Left lung (tissue), 10 donors: ENCODE data around the gene WRAP73. TPM values are rescaled to one million over a fixed set of nuclear protein-coding genes. Genes with fewer than 3 reads are reported as not detected.
A peak's percentile ranks its signal among the peaks of the same experiment; 100 is the strongest.

Source experiments
- ATAC-seq: fragments of 200-7000 bp; cut with Tn5 transposase; one replicate; pipeline ENCODE4 v1.9.1; 2020; ENCODE audit warnings: moderate library complexity
- DNase-seq, 4 donors: peaks; one replicate each; pipeline ENCODE4 v3.0.0-alpha.2; 2013 to 2020
- H3K27ac ChIP-seq, 2 donors: fragments of 200-600 bp; sonication (generic) in 1 of 2; one replicate each; pipeline versions ENCODE4 v1.5.0 to v1.8.0; 2020 to 2021
- H3K27me3 ChIP-seq, 2 donors: fragments of 200-600 bp; sonication (generic) in 1 of 2; one replicate each; pipeline versions ENCODE4 v1.5.0 to v1.8.0; 2020 to 2021
- H3K36me3 ChIP-seq, 2 donors: fragments of 200-600 bp; sonication (generic) in 1 of 2; one replicate each; pipeline versions ENCODE4 v1.5.0 to v1.8.0; 2020 to 2021
- H3K4me1 ChIP-seq, 2 donors: fragments of 200-600 bp; one replicate each; pipeline ENCODE4 v1.8.0; 2021
- H3K4me3 ChIP-seq, 2 donors: fragments of 200-600 bp; sonication (generic) in 1 of 2; one replicate each; pipeline versions ENCODE4 v1.5.0 to v1.8.0; 2020 to 2021; ENCODE audit warnings: mild to moderate bottlenecking in 1 of 2
- H3K9me3 ChIP-seq, 2 donors: fragments of 200-600 bp; sonication (generic) in 1 of 2; one replicate each; pipeline versions ENCODE4 v1.5.0 to v1.8.0; 2020 to 2021
- intact Hi-C, 2 donors: fragments of 100-400 bp; cut with DNase I; formaldehyde crosslinking; loops; one replicate each; pipeline versions ENCODE4 v1.11.2 to v1.14.2; 2022
- polyA plus RNA-seq, 6 donors: library from polyadenylated mRNA; unstranded; fragments of 120-200 nt; gene quantifications; one replicate each; pipeline ENCODE4 v1.2.1, GENCODE V29; 2013; ENCODE audit not compliant: insufficient read length in 6 of 6
- total RNA-seq, 2 donors: library from RNA; stranded (reverse); fragmentation: NEBNext Ultra II Directional; extraction: Animal tissue kit (Norgen Biotek cat#: 25700); gene quantifications; one replicate each; pipeline ENCODE4 v1.2.1, GENCODE V29; 2021
- TF ChIP-seq, protein P1 (sequence below), 2 donors: fragments of 200-600 bp; sonication (generic) in 1 of 2; IDR thresholded peaks; one replicate each; pipeline versions ENCODE4 v1.5.0 to v1.8.0; 2021; ENCODE audit warnings: antibody characterized with exemption in 2 of 2
- donor health status: DM: no; HTN: yes; CAD: no.
- donor health status: DM: no; HTN: no; CAD: no.

Gene WRAP73
- total and polyA plus RNA-seq, 8 donors = 14.3 to 23.1 (median 16.0) TPM

- H3K4me1 ChIP-seq = peaks cover 6 to 34% of the 10 kb centered on the region in 2 donors
- no peaks in the 10 kb centered on the region for H3K36me3 ChIP-seq
- intact Hi-C loops = no loop called here
- H3K9me3 ChIP-seq = no peaks in the 10 kb centered on the region
- no peak for ATAC-seq
- DNase-seq = peak in 1 of 4 donors; percentile 37
- no peak overlapping the region for H3K4me3 ChIP-seq
- H3K27me3 ChIP-seq = peaks cover 0 to 41% of the 10 kb centered on the region in 2 donors
- H3K27ac ChIP-seq = no peak overlapping the region
- TF ChIP-seq, protein P1, sequence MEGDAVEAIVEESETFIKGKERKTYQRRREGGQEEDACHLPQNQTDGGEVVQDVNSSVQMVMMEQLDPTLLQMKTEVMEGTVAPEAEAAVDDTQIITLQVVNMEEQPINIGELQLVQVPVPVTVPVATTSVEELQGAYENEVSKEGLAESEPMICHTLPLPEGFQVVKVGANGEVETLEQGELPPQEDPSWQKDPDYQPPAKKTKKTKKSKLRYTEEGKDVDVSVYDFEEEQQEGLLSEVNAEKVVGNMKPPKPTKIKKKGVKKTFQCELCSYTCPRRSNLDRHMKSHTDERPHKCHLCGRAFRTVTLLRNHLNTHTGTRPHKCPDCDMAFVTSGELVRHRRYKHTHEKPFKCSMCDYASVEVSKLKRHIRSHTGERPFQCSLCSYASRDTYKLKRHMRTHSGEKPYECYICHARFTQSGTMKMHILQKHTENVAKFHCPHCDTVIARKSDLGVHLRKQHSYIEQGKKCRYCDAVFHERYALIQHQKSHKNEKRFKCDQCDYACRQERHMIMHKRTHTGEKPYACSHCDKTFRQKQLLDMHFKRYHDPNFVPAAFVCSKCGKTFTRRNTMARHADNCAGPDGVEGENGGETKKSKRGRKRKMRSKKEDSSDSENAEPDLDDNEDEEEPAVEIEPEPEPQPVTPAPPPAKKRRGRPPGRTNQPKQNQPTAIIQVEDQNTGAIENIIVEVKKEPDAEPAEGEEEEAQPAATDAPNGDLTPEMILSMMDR (IDR thresholded peaks at IDR 0.05) = no peak
These were observed 23.1 kb upstream of the WRAP73 start for GRCh38 chr1:3672971-3673361.

DNA sequence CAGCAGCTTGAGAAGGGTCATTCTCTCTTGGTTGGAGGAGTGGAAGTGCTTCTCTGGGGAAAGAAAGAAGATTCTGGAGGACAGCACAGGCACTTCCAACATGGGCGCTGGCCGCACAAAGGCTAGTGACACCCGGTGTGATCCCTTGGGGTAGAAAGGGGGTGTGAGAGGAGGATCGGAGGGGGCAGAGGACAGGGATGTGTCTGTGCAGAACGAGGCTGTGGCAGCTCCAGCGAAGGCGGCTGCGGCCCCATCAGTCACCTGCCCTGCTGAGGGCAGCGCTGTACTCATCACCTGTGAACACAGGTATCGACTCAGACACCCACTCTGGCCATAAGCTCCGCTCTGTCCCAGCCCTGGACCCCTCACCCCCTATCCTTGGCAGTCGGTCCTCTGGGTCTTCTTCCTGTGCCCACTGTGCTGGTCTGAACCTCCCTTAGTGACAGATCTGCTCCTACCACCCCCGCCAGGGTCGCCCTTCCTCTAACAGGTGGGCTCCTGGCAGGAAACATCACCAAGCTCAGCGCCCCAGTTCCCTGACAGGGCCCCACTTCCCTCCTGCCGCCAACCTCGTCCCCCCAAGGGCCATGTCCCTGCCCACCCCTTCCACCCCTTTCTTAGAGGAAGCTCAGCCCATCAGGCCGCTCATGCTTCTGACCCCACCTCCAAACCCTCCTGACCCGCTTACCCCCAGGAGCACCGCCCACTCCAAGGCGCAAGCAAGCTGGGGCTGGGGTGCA, 22.5 kb upstream of the WRAP73 start:
- Histone ChIP-seq H3K36me3 (no peaks in the 10 kb centered on the region), H3K27ac (no peak overlapping the region), H3K9me3 (no peaks in the 10 kb centered on the region), H3K4me3 (no peak overlapping the region), H3K4me1 (peaks cover 6 to 34% of the 10 kb centered on the region in 2 donors), H3K27me3 (peaks cover 0 to 41% of the 10 kb centered on the region in 2 donors)
- ATAC-seq = no peak
- DNase-seq = peak in 1 of 4 donors; percentile 50
- TF ChIP-seq, protein P1 (IDR thresholded peaks at IDR 0.05) = no peak
- intact Hi-C loops = no loop called here

DNA sequence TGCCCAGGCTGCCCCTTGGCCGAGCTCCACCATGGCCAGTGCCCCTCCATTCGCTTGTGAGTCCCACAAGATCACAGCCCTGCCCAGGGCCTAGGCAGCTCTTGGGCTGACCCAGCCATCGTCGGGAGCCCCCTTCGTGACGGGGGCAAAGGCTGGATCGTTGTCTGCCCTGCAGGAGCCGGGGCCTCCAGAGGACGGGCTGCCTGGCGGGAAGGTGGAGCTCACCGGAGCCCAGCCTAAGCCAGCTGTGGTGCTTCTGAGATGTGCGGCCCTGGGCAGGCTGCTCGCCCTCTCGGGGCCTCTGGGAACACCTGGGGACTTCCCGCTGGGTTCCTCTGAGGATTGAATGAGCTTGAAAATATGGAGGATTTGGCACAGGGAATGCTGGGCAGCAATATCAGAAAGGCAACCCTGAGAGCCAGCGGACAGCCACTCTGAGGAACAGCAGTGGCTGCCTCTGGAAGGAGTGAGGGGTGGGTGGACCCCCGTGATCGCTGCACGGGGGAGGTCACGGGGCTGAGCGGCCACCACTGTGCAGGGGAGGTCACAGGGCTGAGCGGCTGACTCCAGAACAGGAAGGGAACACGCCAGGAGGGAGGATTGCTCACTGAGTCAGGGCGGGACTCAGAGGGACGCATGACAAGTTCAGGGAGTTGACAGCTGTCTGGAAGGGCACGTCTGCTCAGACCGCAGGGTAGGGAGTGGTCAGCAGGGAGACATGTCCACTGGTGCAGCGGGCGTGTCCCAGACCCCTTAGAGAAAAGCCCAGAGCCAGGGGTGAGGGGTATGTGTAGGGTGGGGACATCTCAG, 21.7 kb upstream of the WRAP73 start:
- Histone ChIP-seq H3K4me1 (peaks cover 6 to 25% of the 10 kb centered on the region in 2 donors), H3K4me3 (no peak overlapping the region), H3K36me3 (no peaks in the 10 kb centered on the region), H3K27me3 (peaks cover 0 to 41% of the 10 kb centered on the region in 2 donors), H3K9me3 (no peaks in the 10 kb centered on the region), H3K27ac (no peak overlapping the region)
- TF ChIP-seq, protein P1 (IDR thresholded peaks at IDR 0.05) = no peak
- peak in 1 of 4 donors; percentile 57 for DNase-seq
- intact Hi-C loops = no loop called here
- no peak for ATAC-seq

DNA sequence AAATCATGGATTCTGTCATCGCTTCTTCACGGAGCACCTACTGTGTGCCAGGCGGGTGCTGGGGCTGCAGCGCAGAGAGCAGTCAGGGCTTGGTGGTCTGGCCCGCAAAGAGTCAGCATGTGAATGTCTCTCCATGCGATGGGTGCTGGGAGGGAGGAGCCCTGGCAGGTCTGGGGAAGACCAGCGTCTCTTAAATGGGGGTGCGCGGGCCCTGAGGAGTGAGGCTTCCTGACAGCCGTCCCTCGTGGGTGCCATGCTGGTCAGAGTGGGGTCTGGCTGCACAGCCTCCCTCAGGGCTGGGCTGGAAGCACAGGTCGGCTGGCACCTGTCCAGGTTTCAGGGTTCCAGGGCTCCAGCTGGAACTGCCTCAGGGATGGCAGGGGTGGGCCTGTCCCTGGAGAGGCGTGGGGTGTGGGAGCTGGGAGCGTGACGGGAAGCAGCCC, 20.9 kb upstream of the WRAP73 start:
- TF ChIP-seq, protein P1 (IDR thresholded peaks at IDR 0.05) = no peak
- no peak overlapping the region for H3K4me3 ChIP-seq
- H3K36me3 ChIP-seq = no peaks in the 10 kb centered on the region
- no peak overlapping the region for H3K27ac ChIP-seq
- intact Hi-C loops = no loop called here
- ATAC-seq = no peak
- peaks cover 0 to 41% of the 10 kb centered on the region in 2 donors for H3K27me3 ChIP-seq
- peak in 2 of 4 donors; percentile 26 to 55 for DNase-seq
- peaks cover 6 to 23% of the 10 kb centered on the region in 2 donors for H3K4me1 ChIP-seq
- no peaks in the 10 kb centered on the region for H3K9me3 ChIP-seq

DNA sequence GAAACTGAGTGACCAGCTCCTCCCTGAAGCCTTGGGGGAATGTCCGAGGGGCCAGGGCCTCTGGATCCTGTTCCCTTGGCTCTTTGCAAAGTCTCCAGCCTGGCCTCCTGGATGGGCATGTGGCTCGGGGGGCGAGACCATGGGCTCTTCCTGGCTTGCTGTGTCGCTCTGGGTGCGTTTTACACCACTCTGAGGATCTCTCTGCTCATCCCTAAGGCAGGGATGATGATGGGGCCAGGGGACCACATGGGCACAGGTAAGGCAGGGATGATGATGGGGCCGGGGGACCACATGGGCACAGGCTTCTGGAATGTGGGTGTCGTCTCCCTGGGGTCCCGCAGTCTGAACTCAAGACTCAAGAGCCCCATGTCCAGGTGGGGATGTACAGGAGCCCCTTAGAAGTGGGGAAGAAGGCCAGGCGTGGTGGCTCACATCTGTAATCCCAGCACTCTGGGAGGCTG, 20.1 kb upstream of the WRAP73 start:
- ATAC-seq (no peak), DNase-seq (peak in 1 of 4 donors; percentile 23)
- Histone ChIP-seq H3K4me3 (no peak overlapping the region), H3K4me1 (peaks cover 6 to 23% of the 10 kb centered on the region in 2 donors), H3K27me3 (peaks cover 0 to 41% of the 10 kb centered on the region in 2 donors), H3K9me3 (no peaks in the 10 kb centered on the region), H3K27ac (no peak overlapping the region), H3K36me3 (no peaks in the 10 kb centered on the region)
- TF ChIP-seq, protein P1 (IDR thresholded peaks at IDR 0.05) = no peak
- intact Hi-C loops = no loop called here
